ENCODE measurements around the gene WWP2.
"Not testable (repeated sequence)": the region's sequence is repeated elsewhere in the genome, so short reads cannot be mapped to it uniquely, and the experiment has no call there.

- TF ChIP-seq CTCF, POLR2A (IDR thresholded peaks at IDR 0.05): not testable (repeated sequence)
These were observed 33.1 kb upstream of the WWP2 start for GRCh38 chr16:69729030-69729429.
